ENCODE results near the gene TTC28. TPM values are rescaled to one million over a fixed set of nuclear protein-coding genes. Genes with fewer than 3 reads are reported as not detected.

The TTC28 gene
- total and polyA plus RNA-seq, 11 donors = 5.1 to 34.9 (median 21.8) TPM

DNA sequence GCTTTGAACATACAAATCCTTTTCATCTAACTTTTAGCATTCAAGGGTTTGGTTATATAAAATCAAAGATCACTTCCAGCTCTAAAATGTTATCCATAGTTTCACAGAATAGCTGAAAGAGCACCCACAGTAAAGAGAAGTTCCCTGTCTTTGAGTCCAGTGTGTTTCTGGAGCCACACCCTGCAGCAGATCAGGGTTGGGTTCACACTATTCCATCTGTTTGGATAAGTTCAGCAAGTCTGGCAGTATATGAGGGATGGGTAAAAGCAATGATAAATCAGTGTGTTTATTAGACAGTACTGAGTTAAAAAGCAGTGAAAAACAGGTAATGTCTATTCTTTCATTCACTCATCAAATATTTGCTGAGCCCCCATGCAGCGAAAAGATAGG, 624.8 kb downstream of the TTC28 start:
- Histone ChIP-seq H3K36me3 (no peaks in the 10 kb centered on the region), H3K4me3 (no peak overlapping the region), H3K9me3 (no peaks in the 10 kb centered on the region), H3K27me3 (no peaks in the 10 kb centered on the region), H3K27ac (no peak overlapping the region), H3K4me1 (peaks cover 0 to 13% (median 0%) of the 10 kb centered on the region in 12 donors)
- intact Hi-C loops (cut with DNase I) = loop anchor here in 7 of 10 donors (5.0 to 10.0 kb wide), 4 partner anchors 190 to 537 kb away; no protein-coding TSS in a partner anchor
- WGBS, 4 donors = 95 to 100% (median 98%) methylated on average over 1 of the region's 1 CpG
- TF ChIP-seq, protein P1, sequence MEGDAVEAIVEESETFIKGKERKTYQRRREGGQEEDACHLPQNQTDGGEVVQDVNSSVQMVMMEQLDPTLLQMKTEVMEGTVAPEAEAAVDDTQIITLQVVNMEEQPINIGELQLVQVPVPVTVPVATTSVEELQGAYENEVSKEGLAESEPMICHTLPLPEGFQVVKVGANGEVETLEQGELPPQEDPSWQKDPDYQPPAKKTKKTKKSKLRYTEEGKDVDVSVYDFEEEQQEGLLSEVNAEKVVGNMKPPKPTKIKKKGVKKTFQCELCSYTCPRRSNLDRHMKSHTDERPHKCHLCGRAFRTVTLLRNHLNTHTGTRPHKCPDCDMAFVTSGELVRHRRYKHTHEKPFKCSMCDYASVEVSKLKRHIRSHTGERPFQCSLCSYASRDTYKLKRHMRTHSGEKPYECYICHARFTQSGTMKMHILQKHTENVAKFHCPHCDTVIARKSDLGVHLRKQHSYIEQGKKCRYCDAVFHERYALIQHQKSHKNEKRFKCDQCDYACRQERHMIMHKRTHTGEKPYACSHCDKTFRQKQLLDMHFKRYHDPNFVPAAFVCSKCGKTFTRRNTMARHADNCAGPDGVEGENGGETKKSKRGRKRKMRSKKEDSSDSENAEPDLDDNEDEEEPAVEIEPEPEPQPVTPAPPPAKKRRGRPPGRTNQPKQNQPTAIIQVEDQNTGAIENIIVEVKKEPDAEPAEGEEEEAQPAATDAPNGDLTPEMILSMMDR (IDR thresholded peaks at IDR 0.05) = no peak
- TF ChIP-seq POLR2A (IDR thresholded peaks at IDR 0.05) = no peak
- ATAC-seq (no peak), DNase-seq (no peak)

DNA sequence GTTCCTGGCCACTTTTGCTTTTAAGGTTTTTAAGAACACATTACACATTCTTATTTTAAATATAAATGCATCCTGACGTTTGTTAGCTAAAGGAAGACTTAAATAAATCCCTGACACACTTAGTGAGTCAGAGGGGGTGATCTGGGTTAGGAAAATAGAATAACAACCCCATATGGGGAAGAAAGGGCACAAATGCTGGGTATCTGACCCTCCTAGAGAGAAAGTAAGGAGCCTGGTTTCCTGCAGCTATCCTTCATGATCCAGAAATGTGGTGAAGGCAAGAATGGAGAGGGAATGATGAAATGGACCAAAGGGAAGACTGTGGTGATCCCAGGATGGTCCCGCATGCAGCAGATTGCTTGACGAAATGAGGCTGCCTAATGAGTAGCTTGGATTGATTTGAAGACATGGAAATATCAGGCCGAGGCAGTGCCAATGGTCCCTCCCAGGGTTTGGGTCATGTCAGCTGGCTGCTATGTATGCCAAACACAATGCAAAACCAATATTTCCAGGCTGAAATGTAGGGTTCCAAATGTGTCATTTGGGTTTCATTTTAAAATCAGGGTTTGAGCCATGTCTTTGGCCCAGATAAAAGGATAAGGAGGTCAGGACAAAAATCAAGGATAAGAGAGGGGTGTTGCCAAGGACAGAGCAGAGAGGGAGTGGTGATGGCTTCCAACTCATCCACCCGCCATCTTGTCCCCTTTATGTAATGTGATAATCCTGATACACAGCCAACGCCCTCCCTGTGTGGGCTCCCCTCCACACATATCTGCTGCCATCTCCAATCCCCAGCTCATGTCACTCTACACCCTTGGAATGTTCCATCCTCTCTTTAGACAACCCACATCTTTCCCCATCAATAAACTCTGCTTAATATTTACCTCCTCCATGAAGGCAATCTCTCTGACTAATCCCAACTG, 625.5 kb downstream of the TTC28 start:
- Histone ChIP-seq H3K9me3 (no peaks in the 10 kb centered on the region), H3K36me3 (no peaks in the 10 kb centered on the region), H3K27ac (no peak overlapping the region), H3K4me3 (no peak overlapping the region), H3K4me1 (peaks cover 0 to 13% (median 0%) of the 10 kb centered on the region in 12 donors), H3K27me3 (no peaks in the 10 kb centered on the region)
- DNase-seq (no peak), ATAC-seq (no peak)
- TF ChIP-seq POLR2A (IDR thresholded peaks at IDR 0.05) = no peak
- TF ChIP-seq, protein P1 (IDR thresholded peaks at IDR 0.05) = no peak
- intact Hi-C loops (cut with DNase I) = loop anchor here in 7 of 10 donors (5.0 to 10.0 kb wide), 4 partner anchors 191 to 538 kb away; no protein-coding TSS in a partner anchor
- WGBS, 4 donors = 81 to 90% (median 86%) methylated on average over 6 of the region's 6 CpGs

DNA sequence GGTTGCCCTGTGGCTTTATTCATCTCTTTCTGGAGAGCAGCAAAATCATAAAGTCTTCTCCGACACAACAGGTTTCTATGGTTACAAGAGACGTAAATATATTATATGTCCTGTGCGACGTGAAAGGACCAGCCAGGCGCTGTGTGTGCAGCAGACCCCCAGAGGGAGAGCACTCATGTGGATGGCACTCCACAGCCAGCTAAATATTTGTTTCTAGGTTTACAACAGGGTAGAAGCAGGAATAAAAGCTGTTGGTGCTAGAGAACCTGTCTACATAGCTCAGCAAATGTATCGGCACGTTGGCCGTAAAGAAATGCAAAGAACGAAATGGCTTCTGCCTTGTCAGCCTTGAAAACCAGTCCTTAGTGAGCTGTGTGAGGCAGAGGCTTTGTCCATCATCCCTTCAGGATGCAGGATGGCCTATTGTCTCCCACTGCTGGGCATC, 626.8 kb downstream of the TTC28 start:
- TF ChIP-seq, protein P1 (IDR thresholded peaks at IDR 0.05) = no peak
- no peak for TF ChIP-seq POLR2A (IDR thresholded peaks at IDR 0.05)
- no peak for ATAC-seq
- no peaks in the 10 kb centered on the region for H3K27me3 ChIP-seq
- H3K36me3 ChIP-seq = no peaks in the 10 kb centered on the region
- peaks cover 0 to 21% (median 5%) of the 10 kb centered on the region in 12 donors for H3K4me1 ChIP-seq
- DNase-seq = no peak
- no peaks in the 10 kb centered on the region for H3K9me3 ChIP-seq
- 85 to 92% (median 89%) methylated on average over 9 of the region's 9 CpGs for WGBS, 4 donors
- intact Hi-C loops (cut with DNase I) = loop anchor here in 8 of 10 donors (1.0 to 10.0 kb wide), 5 partner anchors 192 to 541 kb away; no protein-coding TSS in a partner anchor
- no peak overlapping the region for H3K4me3 ChIP-seq
- no peak overlapping the region for H3K27ac ChIP-seq

DNA sequence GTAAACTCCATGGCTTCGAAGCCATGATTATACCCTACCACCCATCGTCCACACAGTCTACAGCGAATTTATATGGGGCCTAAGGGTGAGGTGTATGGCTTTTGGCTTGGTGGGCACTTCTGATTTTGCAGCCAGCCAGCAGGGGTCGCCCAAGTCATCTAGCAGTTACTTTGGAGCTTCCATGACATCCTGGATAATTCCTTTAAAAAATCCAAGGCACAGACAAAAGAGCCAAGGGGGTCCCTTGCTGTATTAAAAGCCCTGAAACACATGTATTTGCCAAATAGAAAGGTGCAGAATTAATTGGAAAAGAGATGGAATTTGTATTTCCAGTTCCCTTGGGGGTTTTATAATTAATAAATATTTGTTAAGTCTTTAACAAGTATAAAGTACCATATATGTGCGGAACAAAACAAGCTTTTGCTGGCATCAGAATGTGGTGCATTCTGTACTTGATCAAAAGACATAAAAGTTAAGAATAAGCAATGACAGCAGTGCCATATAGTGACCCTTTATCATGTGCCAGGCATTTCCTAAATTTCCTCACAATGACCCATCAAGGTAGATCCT, 627.8 kb downstream of the TTC28 start:
- 48 to 52% (median 50%) methylated on average over 5 of the region's 5 CpGs for WGBS, 4 donors
- Histone ChIP-seq H3K4me3 (no peak overlapping the region), H3K36me3 (no peaks in the 10 kb centered on the region), H3K4me1 (peaks cover 0 to 22% (median 5%) of the 10 kb centered on the region in 12 donors), H3K27me3 (no peaks in the 10 kb centered on the region), H3K9me3 (no peaks in the 10 kb centered on the region), H3K27ac (no peak overlapping the region)
- peak; percentile 56 to 79 (median 69) for DNase-seq
- ATAC-seq = peak in 3 of 4 donors; percentile 62 to 77 (median 66)
- TF ChIP-seq POLR2A (IDR thresholded peaks at IDR 0.05) = no peak
- TF ChIP-seq, protein P1 (IDR thresholded peaks at IDR 0.05) = peak; percentile 70 to 95 (median 89)
- intact Hi-C loops (cut with DNase I) = loop anchor here (1.0 to 10.0 kb wide), 9 partner anchors 193 to 543 kb away; no protein-coding TSS in a partner anchor

Measured in heart left ventricle (tissue), 16 donors.